NCI-H345 treated with DMSO at 0.1 percent for 48 hours (cell line): Measurements from ENCODE around the gene CYGB.

Experiments
- DNase-seq: peaks from one replicate; lab custom pipeline; 2025; ENCODE audit not compliant: unreplicated experiment; lab: John Stamatoyannopoulos, UW

CYGB gene

DNA sequence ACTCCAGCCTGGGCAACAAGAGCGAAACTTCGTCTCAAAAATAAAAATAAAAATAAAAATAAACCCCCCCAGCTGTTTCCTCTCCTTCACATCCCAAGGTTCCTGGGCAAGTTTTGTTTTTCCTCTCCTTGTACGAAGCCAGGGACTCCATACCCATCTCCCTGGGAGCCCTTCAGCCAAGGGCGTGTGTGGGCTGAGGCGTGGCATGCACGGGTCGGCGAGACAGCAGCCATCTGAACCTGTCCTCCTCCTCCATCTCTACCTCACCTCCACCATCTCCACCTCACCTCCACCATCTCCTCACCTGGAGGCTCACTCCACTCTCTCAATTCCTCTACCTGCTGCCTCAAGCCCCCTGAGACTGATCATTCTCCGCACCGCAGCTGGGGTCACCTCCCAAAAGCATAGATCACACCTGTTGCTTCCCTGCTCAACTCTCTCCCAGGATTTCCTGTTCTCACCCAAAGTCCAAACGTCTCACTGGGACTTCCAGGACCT lies 53.2 kb downstream of the CYGB start:
- no peak for DNase-seq

- DNase-seq: no peak
Observed at GRCh38 chr17:76481071-76481655, 56.3 kb downstream of the CYGB start.

- no peak for DNase-seq
Observed at GRCh38 chr17:76480632-76481031, 56.9 kb downstream of the CYGB start.

DNA sequence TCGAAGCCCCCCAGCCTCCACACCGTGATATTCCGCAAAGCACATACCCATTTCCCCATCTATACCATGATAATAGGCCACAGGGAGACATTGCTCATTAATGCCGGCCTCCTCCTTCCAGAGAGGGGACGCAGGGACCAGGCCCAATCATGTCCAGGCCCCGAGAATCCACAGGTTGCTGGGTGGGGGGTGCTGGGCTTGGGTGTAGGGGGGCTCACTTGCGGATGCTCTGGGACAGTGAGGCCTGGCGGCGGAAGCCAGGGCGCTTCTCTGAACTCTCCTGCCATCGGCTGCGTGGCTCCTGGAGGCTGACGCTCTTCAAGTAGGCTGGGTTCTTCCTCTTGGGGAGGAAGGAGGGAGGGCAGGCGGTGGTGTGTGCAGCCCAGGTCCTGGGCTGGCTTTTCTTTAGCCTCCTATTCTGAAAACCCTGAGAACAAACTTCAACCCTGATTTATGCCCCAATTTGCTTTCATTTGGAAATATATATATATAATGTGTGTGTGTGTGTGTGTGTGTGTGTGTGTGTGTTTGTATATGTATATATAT lies 57.9 kb downstream of the CYGB start:
- DNase-seq: no peak

DNA sequence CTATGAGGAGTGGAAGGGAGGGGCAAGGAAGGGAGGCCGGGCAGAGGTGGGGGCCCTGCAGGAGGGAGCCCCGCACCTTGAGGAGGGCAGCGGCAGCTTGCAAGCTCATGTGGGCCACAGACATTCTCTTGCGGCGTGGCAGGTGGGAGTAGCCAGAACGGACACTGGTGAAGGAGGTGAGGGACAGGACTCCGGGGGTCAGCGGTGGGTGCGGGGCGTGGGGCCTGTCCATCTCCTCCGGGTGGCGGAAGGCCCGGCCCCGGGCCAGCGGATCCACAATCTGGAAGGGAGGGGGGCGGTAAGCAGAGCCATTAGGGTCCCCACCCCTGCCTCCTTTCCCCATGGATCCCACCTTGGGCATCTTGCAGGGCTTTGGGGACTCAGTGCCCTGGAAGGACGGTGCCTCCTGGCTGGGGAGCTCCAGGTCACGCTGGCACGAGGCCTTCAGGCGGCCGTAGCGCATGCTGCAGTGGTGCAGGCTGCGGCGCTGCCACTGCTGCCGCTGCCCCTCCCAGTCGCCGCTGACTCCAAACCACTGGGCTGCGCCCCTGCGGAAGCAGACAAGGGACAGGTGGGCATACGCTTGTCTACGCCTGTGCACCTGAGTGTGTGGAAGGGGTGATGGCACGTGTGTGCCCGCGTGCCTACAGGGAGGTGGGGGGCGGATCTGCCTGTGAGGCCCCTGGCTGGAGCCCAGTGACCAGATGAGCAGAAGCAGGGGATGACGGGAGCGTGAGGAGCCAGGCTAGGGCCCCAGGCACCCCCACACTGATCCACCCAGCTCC lies 58.6 kb downstream of the CYGB start:
- no peak for DNase-seq

DNA sequence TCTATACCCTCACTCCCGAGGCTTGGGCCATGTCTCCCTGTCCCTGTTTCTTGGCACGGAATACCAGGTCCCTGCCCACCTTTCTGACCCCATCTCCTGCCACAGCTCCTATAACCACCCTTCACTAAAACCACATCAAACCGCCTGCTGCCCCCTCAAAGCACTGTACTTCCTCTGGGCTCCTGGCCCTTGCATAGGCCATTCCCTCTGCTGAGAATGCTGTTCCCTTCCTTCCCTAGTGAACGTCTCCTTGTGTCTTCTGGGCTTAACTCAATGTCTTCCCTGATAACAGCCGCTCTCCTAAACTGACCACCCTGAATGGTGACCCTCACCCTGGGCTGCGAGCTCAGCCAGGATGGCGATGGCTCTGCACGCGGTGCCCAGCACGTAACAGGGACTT lies 59.4 kb downstream of the CYGB start:
- DNase-seq: no peak

GRCh38 chr17:76477576-76477975 lies 59.9 kb downstream of the CYGB start:
- no peak for DNase-seq
